Stimulated activated CD8-positive, alpha-beta memory T cell treated with anti-CD3 and anti-CD28 coated beads, Interleukin-15, amount 100 ng/mL, for 1 hour (primary cell): Measurements from ENCODE around the gene CDH22.

Experiments used
- DNase-seq: peaks from one replicate; pipeline ENCODE4 v3.0.0-alpha.2; 2020; ENCODE audit warnings: low read depth

The CDH22 gene, protein sequence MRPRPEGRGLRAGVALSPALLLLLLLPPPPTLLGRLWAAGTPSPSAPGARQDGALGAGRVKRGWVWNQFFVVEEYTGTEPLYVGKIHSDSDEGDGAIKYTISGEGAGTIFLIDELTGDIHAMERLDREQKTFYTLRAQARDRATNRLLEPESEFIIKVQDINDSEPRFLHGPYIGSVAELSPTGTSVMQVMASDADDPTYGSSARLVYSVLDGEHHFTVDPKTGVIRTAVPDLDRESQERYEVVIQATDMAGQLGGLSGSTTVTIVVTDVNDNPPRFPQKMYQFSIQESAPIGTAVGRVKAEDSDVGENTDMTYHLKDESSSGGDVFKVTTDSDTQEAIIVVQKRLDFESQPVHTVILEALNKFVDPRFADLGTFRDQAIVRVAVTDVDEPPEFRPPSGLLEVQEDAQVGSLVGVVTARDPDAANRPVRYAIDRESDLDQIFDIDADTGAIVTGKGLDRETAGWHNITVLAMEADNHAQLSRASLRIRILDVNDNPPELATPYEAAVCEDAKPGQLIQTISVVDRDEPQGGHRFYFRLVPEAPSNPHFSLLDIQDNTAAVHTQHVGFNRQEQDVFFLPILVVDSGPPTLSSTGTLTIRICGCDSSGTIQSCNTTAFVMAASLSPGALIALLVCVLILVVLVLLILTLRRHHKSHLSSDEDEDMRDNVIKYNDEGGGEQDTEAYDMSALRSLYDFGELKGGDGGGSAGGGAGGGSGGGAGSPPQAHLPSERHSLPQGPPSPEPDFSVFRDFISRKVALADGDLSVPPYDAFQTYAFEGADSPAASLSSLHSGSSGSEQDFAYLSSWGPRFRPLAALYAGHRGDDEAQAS

DNA sequence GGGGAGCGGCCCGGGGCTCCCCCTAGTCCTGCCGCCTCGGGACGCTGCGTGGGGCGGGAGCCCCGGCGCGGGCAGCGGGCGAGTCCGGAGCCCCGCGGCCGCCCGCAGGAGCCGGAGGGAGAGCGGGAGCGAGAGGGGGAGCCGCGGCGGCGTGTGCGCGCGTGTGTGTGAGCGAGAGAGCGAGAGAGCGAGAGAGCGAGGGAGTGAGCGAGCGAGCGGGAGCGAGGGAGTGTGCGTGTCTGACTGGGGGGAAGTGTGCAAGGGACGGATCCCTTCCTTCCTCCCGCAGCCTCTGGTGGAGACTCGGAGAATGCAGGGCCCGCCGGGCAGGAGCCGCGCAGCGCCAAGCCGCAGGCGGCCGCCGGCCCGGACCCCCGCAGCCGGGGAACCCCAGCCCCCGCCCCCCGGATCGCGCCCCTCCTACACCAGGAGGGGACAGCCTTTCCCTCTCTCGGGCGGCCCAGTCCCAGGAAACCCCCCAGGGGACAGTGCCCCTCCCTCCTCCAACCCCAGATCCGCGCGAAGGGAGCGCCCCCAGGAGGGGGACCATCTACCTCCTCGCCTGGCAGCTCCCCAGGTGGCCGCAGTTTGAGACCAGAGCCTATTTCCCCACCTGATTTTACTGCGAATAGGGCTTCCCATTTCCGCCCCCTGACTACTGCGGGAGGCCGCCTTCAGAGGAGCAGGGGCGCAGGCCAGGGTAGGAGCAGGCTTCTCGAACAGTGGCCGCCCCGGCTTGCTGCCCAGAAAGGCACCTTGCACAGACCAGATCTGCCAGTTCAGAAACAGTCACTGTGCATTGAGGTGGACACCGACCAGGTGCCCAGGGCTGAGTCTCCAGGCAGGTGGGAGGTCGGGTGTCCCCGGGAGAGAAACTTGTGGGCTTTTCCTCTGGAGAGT is at the start of gene CDH22:
TSS of gene CDH22 (minus strand) at position 241 of the 900 bp plus-strand sequence. CDS start 57,204 bp downstream, outside the sequence.
- no peak for DNase-seq

DNA sequence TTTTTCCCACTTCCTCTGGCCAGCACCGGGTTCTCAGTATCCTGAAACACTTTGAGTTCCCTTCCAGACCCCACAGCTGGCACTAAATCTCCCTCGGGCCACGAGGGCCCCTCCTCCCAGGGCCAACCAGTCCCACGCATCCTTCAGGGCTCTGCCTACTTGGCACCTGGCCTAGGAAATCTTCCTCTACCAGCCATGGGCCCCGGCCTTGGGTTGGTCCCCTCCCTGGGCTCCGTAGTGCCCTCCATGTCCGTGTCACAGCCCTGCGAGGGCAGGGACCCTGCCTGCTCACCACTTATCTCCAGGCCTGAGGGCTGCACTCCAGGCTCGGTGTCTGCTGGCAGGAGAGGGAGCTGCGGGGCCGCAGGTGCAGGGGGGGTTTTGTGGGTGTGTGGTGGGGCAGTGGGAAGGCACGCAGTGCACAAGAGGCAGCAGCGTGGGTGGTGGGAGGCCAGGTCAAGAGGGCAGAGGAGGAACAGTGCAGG is 48.8 kb upstream of the CDH22 start:
- no peak for DNase-seq

DNA sequence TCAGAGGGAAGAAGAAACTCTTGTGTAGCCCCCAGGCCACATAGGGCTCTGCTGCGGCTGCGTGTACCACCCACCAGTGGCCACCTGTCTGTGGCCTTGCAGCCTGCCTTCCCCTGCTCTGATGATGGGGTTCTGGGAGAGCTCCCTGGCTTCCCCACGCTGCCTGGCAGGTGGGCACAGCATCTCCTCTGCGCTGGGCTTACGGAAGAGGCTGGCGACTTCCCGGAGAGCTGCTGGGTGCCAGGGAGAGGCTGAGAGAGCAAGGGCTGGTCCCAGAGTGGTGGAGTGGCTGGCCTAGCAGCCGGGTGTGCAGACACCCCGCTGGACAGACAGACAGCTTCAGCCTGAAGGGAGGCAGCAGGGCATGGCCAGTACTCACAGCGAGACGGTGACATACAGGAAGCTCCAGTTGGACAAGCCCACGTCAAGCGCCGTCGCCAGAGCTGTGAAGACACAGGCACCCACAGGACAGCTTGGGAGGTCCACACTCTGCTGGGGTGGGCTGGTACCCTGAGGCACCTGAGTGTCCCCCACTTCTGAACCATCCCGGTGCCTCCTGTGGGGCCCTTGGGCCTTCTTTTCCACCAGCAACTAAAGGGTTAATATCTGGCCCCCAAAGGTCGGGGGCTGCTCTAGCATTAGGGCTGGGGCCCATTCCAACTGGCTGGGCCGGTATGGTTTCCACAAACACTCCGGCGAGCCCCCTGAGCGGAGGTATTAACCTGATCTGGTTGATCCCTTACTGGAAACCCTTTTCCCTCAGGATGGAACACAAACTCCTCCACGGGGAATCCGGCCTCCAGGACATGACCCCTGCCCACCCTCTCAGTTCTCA is 48.1 kb upstream of the CDH22 start:
- no peak for DNase-seq

DNA sequence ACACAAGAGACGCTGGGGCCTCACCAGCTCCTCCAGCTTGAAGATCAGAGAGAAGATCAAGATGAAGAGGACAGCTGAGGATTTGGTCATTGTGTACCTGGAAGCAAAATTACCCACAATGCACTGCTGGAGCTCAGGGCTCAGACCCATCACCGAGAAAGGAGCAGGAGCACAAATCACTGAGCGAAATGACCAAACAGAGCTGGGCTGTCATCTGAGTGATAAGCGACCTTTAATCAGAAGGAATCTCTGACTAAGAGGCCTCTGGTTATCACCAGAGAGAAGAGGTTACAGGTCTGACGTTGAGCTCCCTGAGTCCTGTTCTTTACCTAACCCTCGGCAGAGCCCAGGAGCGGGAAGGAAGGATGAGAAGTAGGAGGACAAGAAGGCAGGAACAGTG is 47.5 kb upstream of the CDH22 start:
- DNase-seq: no peak

DNA sequence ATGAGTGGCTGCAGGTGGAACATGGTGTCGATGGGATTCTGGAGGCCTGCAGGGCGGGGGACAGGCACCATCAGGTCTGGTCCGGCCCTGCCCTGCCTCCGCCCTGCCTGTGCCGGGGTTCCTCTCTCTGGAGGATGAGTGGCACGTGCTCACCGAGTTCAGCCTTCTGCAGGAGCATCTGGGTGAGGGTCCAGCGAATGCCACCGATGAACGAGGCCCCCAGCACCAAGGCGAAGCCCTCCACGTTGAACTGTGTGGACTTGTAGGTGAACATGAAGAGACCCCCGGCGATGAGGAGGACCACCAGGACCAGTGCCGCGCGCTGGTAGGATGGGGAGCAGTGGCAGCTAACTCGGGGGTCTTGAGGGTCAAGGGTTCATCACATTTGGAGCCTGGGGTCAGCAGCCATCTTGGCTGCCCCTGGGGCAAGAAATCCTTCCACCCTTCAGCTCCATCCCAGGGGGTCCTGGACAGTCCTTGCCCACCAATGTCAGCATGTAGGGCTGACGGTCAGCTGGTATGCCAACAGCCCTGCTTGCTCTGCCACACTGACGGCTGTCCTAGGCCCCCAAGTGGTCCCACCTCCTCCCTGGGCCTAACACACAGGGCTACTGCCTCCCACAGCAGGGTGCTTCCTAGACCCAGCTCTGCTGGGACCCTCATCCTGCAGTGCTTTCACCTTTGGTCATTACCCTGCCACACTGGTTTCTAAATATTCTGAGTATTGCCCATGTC is 46.8 kb upstream of the CDH22 start:
- no peak for DNase-seq

DNA sequence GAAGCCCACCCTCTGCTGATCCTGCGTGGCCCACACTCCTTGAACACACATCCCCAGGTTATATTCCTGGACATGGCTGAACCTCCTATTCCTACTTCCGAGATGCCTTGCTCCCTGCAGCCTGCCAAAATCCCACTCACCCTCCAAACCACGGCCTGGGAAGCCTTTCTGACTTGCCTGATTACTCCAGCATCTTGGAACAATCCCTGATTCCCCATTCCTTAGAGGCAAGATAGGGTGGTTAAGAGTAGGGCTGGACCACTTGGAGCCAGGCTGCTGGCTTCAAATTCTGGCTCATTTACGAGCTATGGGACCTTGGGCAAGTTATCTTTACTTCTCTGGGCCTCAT is 45.9 kb upstream of the CDH22 start:
- DNase-seq: no peak

DNA sequence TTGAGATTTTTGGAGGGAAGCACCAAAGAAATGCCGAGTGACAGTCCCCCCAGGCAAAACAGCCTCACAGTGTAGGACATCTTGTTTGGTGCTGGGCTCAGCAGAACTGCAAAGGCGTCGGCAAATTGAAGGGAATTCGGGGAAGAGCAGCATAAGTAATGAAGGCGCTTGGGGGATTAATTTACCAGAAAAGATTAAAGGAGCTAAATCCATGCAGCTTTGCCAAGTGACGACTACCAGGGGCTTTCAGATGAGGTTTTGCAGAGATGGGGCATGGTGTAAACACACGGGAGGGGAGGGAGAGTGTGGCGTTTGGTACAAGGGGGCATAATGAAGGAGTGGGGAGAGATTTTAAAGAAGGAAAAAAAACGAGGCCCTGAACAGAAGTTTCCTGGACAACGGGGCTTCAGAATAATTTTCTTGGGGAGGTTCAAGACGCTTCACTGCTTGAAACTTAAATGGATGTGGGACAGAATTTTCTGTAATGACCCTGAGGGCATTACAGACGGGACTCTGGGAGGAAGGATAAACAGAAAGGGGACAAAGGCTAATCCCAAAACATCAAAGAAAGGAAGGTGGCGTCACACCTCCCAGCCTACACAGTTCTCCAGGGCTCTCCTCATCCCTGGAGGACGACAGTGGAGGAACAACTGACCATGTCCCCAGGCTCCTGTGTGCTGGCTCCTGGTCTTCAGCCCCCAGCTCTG is 45.4 kb upstream of the CDH22 start:
- no peak for DNase-seq

DNA sequence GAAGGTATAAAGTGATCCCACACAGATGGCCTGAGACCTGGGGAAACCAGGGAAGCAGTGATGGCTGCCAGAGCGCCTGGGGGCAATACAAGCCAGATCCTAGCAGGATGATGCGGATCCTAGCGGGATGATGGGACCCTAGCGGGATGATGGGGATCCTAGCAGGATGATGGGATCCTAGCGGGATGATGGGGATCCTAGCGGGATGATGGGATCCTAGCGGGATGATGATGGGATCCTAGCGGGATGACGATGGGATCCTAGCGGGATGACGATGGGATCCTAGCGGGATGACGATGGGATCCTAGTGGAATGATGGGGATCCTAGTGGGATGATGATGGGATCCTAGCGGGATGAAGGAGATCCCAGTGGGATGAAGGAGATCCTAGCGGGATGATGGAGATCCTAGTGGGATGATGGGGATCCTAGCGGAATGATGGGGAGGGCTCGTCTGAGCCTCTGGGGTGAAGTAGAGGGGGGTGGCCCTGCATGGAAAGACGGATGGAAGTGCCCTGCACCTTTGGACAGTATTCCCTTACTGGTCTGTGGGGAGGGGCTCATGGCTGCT is 44.2 kb upstream of the CDH22 start:
- DNase-seq: no peak

DNA sequence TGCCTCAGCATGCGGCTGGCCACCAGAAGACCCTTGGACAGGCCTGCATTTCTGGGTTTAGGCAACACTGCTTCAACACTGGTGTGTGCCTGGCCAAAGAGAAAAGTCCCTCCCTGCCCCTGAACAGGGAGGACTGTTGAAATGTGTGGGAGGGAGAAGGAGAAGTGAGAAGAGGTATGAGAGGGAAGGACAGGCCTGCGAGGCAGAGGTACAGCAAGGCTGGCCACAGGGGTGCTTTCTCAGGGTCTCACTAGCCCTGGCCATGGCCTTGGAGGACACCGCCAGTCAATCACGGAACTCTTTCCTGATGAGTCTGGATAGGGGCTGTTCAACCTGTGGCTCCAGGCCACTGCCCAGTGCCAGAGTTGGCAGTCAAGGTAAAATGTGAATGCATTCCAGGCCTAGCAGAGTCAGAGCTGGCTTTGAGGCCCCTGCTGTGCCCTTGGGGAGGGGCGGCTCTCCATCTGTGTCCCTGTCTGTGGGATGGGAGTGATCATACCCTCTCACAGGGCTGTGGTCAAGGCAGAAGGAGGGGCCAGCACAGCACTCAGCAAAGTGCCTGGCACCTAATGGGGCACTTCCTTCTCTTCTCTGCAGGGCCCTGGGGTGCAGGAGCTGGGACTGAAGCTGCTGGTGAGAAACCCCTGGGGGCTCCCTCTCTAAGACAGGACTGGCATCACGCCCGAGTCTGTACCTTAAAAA is 43.2 kb upstream of the CDH22 start:
- DNase-seq: no peak

DNA sequence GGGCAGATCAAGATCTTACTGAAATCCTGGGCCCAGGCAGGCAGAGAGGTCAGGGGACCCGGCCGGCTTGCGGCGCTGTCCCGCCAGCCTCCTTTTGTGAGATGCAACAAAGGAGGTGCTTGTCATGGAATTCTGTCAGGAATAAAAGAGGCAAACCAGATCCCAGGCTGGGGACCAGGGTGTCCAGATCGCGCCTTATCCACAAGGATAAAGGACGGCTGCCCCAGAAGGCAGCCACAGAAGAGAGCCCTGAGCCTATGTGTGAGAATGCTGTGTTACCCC is 42.6 kb upstream of the CDH22 start:
- no peak for DNase-seq

DNA sequence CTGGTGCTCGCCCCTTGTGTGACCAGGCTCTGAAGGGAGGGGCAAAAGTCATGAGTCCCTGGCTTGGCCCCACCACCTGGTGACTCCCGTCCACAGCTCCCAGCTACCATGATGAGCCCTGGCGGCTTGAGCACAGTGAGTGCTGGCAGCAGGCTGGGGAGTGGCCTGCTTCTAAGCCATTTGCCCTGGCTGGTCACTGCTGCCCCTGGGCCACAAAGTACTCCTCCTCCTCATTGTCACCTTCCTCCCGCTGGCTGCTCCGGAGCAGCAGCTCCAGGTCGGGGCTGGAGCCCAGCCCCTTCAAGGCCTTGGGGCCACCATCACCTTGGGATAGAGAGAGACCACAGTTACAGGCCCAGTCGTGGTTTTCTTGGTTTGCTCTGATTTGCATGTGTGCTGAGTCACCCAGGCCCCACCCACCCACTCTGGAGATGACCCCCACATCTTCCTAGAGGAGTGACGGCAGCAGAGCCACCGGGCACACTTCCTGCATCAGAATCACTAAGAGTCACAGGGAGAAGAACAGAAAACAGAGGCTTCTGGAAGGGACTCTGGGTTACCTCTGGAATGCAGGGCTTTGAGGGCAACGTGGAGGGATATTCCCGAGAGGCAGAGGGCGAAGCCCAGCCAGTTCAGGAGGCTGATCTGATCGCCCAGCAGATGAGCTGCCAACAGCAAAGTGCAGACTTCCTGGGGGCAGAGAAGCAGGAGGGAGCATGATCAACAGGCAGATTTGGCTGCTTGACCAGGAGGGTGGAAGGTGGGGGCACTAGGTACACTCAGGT is 42.1 kb upstream of the CDH22 start:
- DNase-seq: no peak

DNA sequence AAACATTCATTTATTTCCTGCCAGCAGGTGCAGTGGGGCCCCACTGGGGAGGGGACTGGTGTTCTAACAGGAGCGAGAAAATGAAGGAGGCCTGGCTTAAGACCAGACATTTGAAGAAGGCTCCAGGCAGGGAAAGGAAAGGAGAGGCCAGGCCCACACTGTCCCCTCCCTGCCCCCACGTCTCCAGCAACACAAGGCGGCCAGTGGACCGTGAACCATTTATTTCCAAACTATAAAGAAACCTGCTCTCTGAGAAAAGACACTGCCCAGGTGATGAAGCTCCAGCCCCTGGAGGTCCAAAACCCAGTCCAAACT is 41.4 kb upstream of the CDH22 start:
- no peak for DNase-seq

DNA sequence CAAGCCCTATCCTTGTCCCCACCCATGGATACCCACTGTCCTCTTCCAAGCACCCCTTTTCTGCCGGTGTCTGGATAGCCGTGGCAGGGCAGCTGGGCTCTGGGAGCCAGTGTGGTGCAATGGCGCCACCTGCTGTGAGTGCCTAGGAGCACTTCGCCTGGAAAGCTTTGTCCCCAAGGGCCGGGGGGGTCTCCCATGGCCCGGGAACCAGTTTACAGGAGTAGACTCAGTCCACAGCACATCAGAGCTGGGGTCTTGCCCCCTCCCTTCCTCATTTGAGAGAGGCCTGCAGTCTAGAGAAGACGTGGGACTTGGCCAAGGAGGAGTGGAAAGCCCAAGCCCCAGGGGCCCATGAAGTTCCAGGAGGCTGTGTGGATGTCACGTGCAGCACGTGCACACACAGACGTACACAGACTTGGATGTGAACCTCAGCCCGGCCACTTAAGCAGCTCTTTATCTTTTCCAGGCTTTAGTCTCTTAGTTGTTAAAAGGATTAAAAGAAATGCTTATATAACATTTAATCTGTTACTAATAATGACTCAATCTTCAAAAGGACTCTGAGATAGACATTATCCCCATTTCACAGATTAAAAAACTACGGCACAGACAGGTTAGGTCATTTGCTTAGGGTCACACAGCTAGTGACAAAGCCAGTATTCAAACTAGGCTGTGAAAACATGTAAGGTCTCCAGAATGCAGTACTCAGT is 40.9 kb upstream of the CDH22 start:
- peak; percentile 8 for DNase-seq

DNA sequence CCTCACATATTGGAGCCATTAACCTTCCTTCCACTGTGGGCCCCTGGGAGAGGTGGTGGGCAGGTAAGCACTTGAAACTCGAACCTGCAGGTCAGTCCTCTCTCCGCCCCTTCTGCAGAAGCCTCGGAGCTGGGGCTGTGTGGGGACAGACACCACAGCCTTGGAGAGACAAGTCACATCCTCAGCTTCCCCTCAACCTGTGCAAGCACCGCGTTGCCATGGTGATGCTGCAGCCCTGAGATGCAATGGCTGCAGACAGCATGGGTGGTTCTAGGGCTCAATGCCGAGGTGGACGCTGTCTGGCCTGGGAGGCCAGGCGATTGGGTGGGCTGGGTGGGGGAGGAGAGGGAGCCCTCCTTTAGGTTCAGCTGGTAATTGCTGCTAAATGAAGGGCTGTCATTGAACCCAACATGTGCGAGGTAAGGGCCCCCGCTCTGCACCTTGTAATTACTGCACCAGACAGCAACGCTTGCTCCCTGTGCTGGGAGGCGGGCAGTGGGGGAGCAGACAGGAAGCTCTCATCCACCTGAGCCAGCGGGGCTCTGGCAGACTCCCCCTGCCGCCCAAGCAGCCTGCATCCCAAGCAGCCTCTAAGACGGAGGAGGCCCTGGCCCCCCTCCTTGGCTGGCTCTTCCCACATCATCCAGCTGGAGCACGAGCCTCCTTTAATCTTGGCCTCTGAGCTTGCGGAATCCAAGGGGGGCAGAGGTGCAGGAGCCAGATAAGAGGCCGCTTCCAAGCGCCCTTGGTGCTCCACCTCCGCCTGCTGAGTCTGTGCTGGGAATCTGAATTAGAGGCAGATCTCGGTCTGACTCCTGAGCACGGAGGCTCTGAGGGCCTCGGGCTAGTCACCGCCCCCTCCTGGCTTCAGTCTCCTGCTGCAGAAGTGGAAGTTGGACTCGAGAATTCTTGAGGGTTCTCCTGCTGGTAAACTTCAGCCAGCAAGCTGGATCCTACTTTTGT is 39.8 kb upstream of the CDH22 start:
- no peak for DNase-seq

DNA sequence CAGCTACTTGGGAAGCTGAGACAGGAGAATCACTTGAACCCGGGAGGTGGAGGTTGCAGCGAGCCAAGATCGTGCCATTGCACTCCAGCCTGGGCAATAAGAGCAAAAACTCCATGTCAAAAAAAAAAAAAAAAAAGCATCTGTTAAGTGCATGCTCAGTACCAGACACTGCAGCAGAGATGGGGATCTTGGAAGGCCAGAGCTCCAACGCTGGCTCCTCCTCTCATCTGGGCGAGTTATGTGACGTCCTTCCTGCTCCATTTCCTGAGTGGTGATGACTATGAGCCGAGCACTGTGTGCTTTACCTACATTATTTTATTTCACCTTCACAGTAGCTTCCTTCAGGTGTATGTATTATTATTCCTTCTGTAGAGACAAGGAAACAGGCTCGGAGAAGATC is 38.5 kb upstream of the CDH22 start:
- no peak for DNase-seq

DNA sequence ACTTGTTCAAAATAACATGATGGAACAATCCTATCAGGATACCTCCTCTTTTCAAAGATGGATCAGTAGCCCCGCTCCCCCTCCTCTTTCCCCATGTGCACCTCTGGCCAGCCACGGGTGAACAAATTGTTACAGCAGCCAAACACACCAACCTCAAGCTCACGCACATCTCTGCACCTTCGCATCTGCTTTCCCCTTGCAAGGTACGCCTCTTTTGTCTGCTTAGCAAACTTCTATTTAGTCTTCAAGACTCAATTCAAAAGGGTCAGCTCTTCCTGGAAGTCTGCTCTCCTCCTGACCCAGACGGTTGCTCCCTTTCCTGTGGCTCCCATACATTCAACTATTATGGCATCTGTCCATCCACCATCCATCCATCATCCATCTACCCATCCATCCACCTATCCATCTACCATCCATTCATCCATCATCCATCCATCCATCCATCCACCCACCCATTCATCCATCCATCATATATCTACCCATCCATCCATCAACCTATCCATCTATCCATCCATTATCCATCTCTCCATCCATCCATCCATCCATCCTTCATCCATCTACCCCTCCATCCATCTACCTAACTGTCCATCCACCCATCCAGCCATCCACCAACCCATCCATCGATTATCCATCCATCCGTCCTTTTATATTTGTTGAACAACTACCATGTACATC is 36.3 kb upstream of the CDH22 start:
- no peak for DNase-seq
